Limb (tissue), 2 donors: ENCODE data around the gene RAB29.
"Not testable (repeated sequence)": the region's sequence is repeated elsewhere in the genome, so short reads cannot be mapped to it uniquely, and the experiment has no call there.

Experiments used
- DNase-seq, 2 donors: peaks; one replicate each; pipeline ENCODE4 v3.0.0-alpha.2; 2016; ENCODE audit errors: extremely low spot score in 2 of 2

The RAB29 gene

GRCh38 chr1:205726619-205727125 is 48.6 kb downstream of the RAB29 start:
- DNase-seq, result no peak

GRCh38 chr1:205725514-205725913 is 49.8 kb downstream of the RAB29 start:
- DNase-seq, result no peak

- DNase-seq, result not testable (repeated sequence)
These were observed 54.5 kb downstream of the RAB29 start for GRCh38 chr1:205720740-205721139.

- DNase-seq, result no peak
These were observed 55.5 kb downstream of the RAB29 start for GRCh38 chr1:205719762-205720161.

- DNase-seq, result no peak
These were observed 56.3 kb downstream of the RAB29 start for GRCh38 chr1:205719015-205719414.
